ENCODE results near the gene SRRM4.
"Not testable (repeated sequence)": the region's sequence is repeated elsewhere in the genome, so short reads cannot be mapped to it uniquely, and the experiment has no call there.

SRRM4 gene

GRCh38 chr12:118981285-118982211 is at the start of gene SRRM4:
Gene SRRM4, plus strand, starts transcription at chr12:118981541. Its CDS starts 342 bp downstream, at chr12:118981883.
- FAIRE-seq = no peak

- no peak for FAIRE-seq
These were observed 35.1 kb upstream of the SRRM4 start for GRCh38 chr12:118946256-118946655.

GRCh38 chr12:118958520-118958919 is 22.8 kb upstream of the SRRM4 start:
- FAIRE-seq = no peak

- FAIRE-seq = no peak
These were observed 22.0 kb upstream of the SRRM4 start for GRCh38 chr12:118959348-118959747.

GRCh38 chr12:118959985-118960560 is 21.3 kb upstream of the SRRM4 start:
- no peak for FAIRE-seq

DNA sequence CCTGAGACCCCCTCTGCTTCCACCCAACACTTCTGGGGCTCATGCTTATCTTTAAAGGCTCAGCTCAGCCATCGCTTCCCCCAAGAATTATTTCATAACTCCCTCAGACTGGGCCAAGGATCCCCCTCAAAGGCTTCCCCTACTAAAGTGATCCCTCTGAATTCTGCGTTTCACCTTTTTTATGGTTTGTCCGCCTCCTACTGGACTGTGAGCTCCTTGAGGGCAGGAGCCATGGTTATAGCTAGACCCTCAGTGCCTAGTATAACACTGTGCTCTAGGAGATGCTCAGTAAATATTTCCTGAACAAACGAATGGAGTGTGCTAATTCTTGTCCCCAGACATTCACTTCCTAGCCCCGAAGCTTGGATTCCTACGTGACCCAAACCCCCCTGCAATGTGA is 20.5 kb upstream of the SRRM4 start:
- no peak for FAIRE-seq

- no peak for FAIRE-seq
These were observed 16.4 kb upstream of the SRRM4 start for GRCh38 chr12:118964988-118965387.

DNA sequence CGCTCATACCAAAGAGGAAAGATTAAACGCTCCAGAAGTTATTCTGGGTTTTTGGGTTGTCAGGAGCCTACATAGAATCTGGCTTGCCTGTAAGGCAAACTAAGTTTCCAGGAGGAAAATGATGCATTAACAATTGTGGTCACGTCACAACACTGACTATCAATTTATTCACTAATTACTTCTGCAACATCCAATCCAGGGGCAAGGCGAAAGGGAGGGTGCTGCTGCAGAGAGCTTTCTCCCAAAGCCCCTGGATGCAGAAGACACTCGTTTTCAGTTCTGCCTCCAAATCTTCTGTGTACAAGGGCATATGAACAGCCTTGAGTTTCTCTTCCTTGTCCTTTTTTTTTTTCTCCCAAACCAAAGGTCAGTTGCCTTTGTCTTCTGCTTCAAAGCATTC is 10.5 kb upstream of the SRRM4 start:
- FAIRE-seq = no peak

- FAIRE-seq = no peak
These were observed 8.4 kb upstream of the SRRM4 start for GRCh38 chr12:118972982-118973381.

DNA sequence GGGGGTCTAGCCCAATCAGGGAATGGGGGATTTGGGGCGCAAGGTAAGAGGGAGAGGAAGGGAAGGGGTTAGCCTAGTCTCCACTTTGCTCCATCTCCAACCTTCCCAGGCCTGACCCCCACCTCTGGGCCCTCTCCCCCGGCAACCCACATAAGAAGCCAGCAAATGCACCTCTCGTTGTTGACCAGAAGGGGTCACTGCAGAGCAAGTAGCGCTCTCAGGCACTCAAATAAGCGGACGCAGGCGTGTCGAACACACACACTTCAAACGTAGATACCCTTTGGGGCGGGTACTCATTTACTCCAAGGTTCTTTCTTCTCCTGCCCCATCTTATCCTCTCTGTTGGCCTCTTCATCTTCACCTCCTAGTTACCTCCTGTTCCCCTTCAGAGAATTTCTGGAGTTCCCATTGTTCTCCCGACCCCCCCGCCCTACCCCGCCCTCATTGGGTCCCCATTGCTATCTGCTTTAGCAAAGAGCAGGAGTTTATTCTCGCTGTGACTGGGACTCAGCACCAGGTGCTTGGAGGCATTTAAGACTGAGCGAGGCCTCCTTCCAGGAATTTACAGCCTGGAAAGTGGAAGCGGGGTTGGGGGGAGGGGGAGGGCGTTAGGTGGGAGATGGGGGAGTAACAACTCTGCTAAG is 1.5 kb upstream of the SRRM4 start:
- FAIRE-seq = no peak

- no peak for FAIRE-seq
These were observed 830 bp upstream of the SRRM4 start for GRCh38 chr12:118980407-118981014.

GRCh38 chr12:118982302-118982701 is 961 bp downstream of the SRRM4 start:
- FAIRE-seq = no peak

DNA sequence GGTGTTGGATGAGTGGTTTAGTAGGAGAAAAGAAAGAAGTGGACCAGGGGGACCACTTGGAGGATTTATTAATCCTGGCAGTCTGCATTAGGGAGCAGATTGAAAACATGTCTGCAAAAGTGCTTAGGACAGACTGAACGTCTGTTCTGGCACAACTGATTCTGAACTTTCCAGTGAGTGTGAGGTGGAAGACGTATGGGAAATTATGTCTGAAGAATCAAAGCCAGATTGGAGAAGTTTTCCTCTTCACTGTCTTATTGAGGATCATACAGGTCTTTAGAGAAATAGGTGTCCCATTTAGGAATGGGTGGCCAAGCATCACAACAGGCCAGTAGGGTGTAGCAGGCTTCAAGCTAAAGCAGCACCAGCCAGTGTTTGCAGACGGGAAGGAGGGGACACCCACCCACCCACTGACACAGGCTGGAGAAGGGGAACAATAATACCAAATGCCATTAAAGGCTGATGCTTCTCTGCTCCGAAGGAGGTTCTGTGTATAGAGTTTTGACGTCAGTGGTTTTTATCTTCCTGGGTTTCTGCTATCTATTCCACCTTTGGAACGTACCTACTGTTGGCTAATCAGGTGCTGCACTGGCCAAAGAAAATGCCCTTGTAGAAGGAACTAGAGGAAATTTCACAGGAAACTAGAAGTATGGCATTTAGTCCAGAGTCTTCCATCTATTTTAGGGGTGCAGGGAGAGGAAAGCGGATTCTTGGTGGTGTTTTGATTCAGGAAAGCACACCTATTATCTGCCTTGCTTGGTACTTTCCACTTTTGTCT is 1.8 kb downstream of the SRRM4 start:
- no peak for FAIRE-seq

GRCh38 chr12:118984161-118984943 is 3.0 kb downstream of the SRRM4 start:
- no peak for FAIRE-seq

GRCh38 chr12:118986050-118986449 is 4.7 kb downstream of the SRRM4 start:
- no peak for FAIRE-seq

DNA sequence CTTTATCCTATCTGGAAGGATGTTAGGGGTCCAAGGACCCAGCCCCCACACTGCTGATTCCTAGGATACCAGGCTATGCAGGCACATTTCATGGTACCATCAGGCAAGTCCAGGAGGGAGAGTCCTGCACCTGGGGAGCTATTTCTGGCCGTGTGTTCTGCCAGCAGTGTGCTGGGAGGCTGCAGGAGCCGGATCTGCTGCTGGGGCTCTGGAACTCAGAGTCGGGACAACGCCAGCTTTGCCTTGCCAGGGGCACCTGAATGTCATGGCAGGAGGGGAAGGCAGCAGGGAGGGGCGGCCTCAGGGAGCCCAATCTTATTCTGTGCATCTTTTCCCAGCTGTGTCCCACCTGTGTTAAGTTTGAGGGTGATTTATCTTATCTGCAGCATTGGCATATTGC is 17.8 kb downstream of the SRRM4 start:
- FAIRE-seq = no peak

- no peak for FAIRE-seq
These were observed 23.7 kb downstream of the SRRM4 start for GRCh38 chr12:119005085-119005484.

- no peak for FAIRE-seq
These were observed 24.6 kb downstream of the SRRM4 start for GRCh38 chr12:119005913-119006312.

- FAIRE-seq = no peak
These were observed 25.4 kb downstream of the SRRM4 start for GRCh38 chr12:119006746-119007145.

DNA sequence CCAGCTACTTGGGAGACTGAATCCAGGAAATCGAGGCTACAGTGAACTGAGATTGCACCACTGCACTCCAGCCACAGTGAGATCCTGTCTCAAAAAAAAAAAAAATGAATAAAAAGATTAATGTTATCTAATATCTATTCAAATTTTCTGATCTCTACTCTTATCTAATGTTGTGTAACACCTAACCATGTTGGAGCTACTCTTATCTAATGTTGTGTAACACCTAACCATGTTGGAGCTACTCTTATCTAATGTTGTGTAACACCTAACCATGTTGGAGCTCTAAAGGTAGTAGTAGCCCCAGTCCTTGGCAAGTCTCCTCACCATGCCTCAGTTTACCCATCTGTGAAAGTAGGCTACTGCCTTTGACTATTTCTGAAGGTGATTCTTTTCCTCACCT is 26.9 kb downstream of the SRRM4 start:
- FAIRE-seq = not testable (repeated sequence)

DNA sequence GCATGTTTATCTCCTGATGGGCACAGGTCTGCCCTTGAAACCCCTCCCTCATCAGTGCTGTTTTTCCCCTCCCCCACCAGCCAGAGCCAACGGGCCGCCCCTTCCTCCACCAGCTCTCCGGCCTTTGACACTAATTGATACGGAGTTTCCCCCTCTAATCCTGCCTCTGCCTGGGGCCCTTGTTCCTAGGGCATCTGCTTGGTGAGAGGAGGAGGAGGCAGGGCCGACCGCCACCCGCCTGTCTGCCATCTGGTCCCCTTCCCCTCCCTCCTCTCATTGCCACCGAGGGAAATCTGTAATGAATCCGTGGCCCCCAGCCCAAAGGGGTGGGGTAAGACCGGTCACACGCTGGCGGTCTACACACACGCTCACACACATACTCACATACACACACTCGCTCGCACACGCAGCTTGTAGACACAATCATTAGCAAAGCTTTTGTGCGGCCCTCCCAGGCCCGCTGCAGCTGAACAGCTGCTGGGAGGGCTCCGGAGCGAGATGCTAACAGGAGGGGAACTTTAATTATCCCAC is 27.4 kb downstream of the SRRM4 start:
- no peak for FAIRE-seq

DNA sequence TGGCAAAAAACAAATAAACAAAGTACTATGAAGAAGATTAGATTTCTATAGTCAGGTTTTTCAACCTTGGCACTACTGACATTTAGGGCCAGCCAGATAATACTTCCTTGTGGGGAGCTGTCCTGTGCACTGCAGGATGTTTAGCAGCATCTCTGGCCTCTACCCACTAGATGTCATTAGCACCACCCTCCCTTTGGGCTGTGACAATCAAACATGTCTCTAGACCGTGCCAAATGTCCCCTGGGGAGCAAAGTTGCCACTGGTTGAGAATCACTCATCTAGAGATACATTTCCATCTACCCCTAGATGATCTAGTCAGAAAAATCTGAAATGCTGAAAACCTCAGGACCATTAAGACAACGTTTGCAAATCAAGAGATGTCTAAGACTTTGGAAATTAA is 29.9 kb downstream of the SRRM4 start:
- FAIRE-seq = no peak

All from TTC549 (cell line).